A673 (cell line): ENCODE results near the gene VWA8. TPM values are rescaled to one million over a fixed set of nuclear protein-coding genes. Genes with fewer than 3 reads are reported as not detected.

ENCODE experiments used
- BruUV-seq: library from RNA; stranded (reverse); fragments of 400-500 nt; replicated peaks from 2 replicates; lab custom pipeline; 2021; lab: Mats Ljungman, UMichigan
- CTCF ChIA-PET: fragments of 300-600 bp; sonication (Branson Sonifier 250); formaldehyde crosslinking; loops from one replicate; lab custom pipeline; 2022; ENCODE audit warnings: antibody characterized with exemption; lab: Charles Lee
- POLR2A ChIA-PET: fragments of 300-600 bp; sonication (Branson Sonifier 250); formaldehyde crosslinking; loops from one replicate; lab custom pipeline; 2022; ENCODE audit warnings: antibody characterized with exemption; ENCODE audit not compliant: low non-redundant PET; lab: Charles Lee
- DNase-seq: peaks from one replicate; pipeline ENCODE4 v3.0.0-alpha.2; 2015; ENCODE audit warnings: low spot score
- H3K27ac ChIP-seq: fragments of 200-600 bp; sonication (generic); 2 replicates; pipeline ENCODE4 v1.5.1; 2016; ENCODE audit warnings: mixed run types, low read depth, mild to moderate bottlenecking, mixed read lengths, antibody characterized with exemption, low read length; ENCODE audit not compliant: poor library complexity, severe bottlenecking
- H3K27me3 ChIP-seq: fragments of 200-600 bp; sonication (generic); replicated peaks from 2 replicates; pipeline ENCODE4 v1.6.1; 2017; ENCODE audit warnings: mixed run types, low read depth, mild to moderate bottlenecking, mixed read lengths, antibody characterized with exemption, low read length; ENCODE audit not compliant: insufficient read depth, poor library complexity
- H3K36me3 ChIP-seq: fragments of 200-600 bp; sonication (generic); 2 replicates; pipeline ENCODE4 v1.6.1; 2016; ENCODE audit warnings: mixed run types, mild to moderate bottlenecking, mixed read lengths, antibody characterized with exemption, low read length; ENCODE audit not compliant: insufficient read depth, poor library complexity, severe bottlenecking
- H3K4me1 ChIP-seq: fragments of 200-600 bp; sonication (generic); 2 replicates; pipeline ENCODE4 v1.6.1; 2017; ENCODE audit warnings: mixed run types, mild to moderate bottlenecking, mixed read lengths, antibody characterized with exemption, low read length; ENCODE audit not compliant: insufficient read depth, poor library complexity, severe bottlenecking
- H3K4me3 ChIP-seq: fragments of 200-600 bp; sonication (generic); 2 replicates; pipeline ENCODE4 v1.5.1; 2016; ENCODE audit warnings: low read depth, mixed run types, mild to moderate bottlenecking, mixed read lengths, low read length; ENCODE audit not compliant: poor library complexity, severe bottlenecking
- H3K9me3 ChIP-seq: fragments of 200-600 bp; sonication (generic); 2 replicates; pipeline ENCODE4 v1.6.1; 2016; ENCODE audit warnings: mixed run types, low read depth, mild to moderate bottlenecking, mixed read lengths, antibody characterized with exemption, low read length; ENCODE audit not compliant: poor library complexity, severe bottlenecking
- CTCF ChIP-seq: fragments of 300-800, 200-600 bp; sonication (generic); conservative IDR thresholded peaks from 2 replicates; pipeline ENCODE4 v1.5.1; 2017; ENCODE audit warnings: low read depth, mild to moderate bottlenecking, antibody characterized with exemption, low read length, moderate library complexity, mixed read lengths
- EZH2 ChIP-seq: fragments of 200-600 bp; sonication (generic); IDR thresholded peaks from 2 replicates; pipeline ENCODE4 v1.6.1; 2017; ENCODE audit warnings: borderline replicate concordance, low read depth, mild to moderate bottlenecking, mixed read lengths, antibody characterized with exemption, low read length; ENCODE audit not compliant: poor library complexity, severe bottlenecking
- intact Hi-C: fragments of 100-400 bp; cut with micrococcal nuclease; formaldehyde crosslinking; loops from one replicate; pipeline ENCODE4 v1.10.0; 2022; ENCODE audit not compliant: unreplicated experiment
- total RNA-seq: library from RNA; stranded (reverse); gene quantifications from 2 replicates; pipeline ENCODE4 v1.2.3, GENCODE V29; 2021

Gene VWA8
- total RNA-seq, 1 experiment from 2014 or later = 18.5 TPM

- no TSS peak for BruUV-seq
- DNase-seq = no peak
- no peaks in the 10 kb centered on the region for H3K9me3 ChIP-seq
- H3K4me1 ChIP-seq = no peaks in the 10 kb centered on the region
- ChIA-PET CTCF (no interaction called here), POLR2A (no interaction called here)
- no peak overlapping the region for H3K4me3 ChIP-seq
- intact Hi-C loops = no loop called here
- H3K27ac ChIP-seq = no peak overlapping the region
- TF ChIP-seq EZH2 = no peak
- no peak for TF ChIP-seq CTCF
- no peaks in the 10 kb centered on the region for H3K27me3 ChIP-seq
- no peaks in the 10 kb centered on the region for H3K36me3 ChIP-seq
These were observed 8.2 kb upstream of the VWA8 start for GRCh38 chr13:41969072-41969471.

GRCh38 chr13:41966671-41967070 lies 5.8 kb upstream of the VWA8 start:
- Histone ChIP-seq H3K27me3 (no peaks in the 10 kb centered on the region), H3K4me3 (no peak overlapping the region), H3K9me3 (no peaks in the 10 kb centered on the region), H3K36me3 (no peaks in the 10 kb centered on the region), H3K27ac (no peak overlapping the region), H3K4me1 (no peaks in the 10 kb centered on the region)
- ChIA-PET POLR2A (no interaction called here), CTCF (no interaction called here)
- no TSS peak for BruUV-seq
- TF ChIP-seq CTCF (no peak), EZH2 (no peak)
- DNase-seq = no peak
- intact Hi-C loops = no loop called here

GRCh38 chr13:41962994-41963393 lies 2.1 kb upstream of the VWA8 start:
- H3K27me3 ChIP-seq = no peaks in the 10 kb centered on the region
- BruUV-seq = no TSS peak
- intact Hi-C loops = no loop called here
- TF ChIP-seq CTCF (no peak), EZH2 (no peak)
- ChIA-PET POLR2A (no interaction called here), CTCF (no interaction called here)
- no peak overlapping the region for H3K27ac ChIP-seq
- no peaks in the 10 kb centered on the region for H3K36me3 ChIP-seq
- peaks cover 10% of the 10 kb centered on the region for H3K4me1 ChIP-seq
- H3K4me3 ChIP-seq = no peak overlapping the region
- no peak for DNase-seq
- no peaks in the 10 kb centered on the region for H3K9me3 ChIP-seq
